K562 (cell line): ENCODE data around the gene CAMK2G. TPM values are rescaled to one million over a fixed set of nuclear protein-coding genes. Genes with fewer than 3 reads are reported as not detected.

Experiments
- ATAC-seq: fragments of 200-7000 bp; cut with Tn5 transposase; 3 replicates; pipeline ENCODE4 v1.9.1; 2020; ENCODE audit warnings: moderate library complexity
- BruUV-seq: library from RNA; stranded (reverse); fragments of 400-500 nt; replicated peaks from 2 replicates; lab custom pipeline; 2021; lab: Mats Ljungman, UMichigan
- CTCF ChIA-PET: fragments of 300-600 bp; formaldehyde crosslinking; extraction: SDS; loops from one replicate; lab custom pipeline; 2021; ENCODE audit warnings: low intra/inter-chr PET ratio; lab: Yijun Ruan, JAX
- POLR2A ChIA-PET: fragments of 300-600, 350-650 bp; sonication (Branson Sonifier 250); formaldehyde crosslinking; extraction: SDS; loops from one replicate; lab custom pipeline; 2021; ENCODE audit warnings: antibody characterized with exemption, inconsistent platforms; lab: Yijun Ruan, JAX
- DNase-seq, 4 experiments: peaks; one replicate each; pipeline versions ENCODE4 v3.0.0 to v3.0.0-alpha.2; 2011 to 2018; ENCODE audit warnings: low spot score in 3 of 4, mixed read lengths in 3 of 4; ENCODE audit errors: extremely low read depth in 1 of 4
- FAIRE-seq: peaks from 2 replicates; lab custom pipeline; 2011; peaks lifted over from hg19 to GRCh38; lab: Jason Lieb, UNC
- H2AFZ ChIP-seq: 2 replicates; pipeline ENCODE4 v1.6.0; 2011; ENCODE audit warnings: low read depth, low read length, control low read depth, inconsistent platforms
- H3K27ac ChIP-seq: fragments of 200-600 bp; 3 replicates; pipeline ENCODE4 v1.8.0; 2011; ENCODE audit warnings: low read depth, mild to moderate bottlenecking, control low read depth, inconsistent platforms, low read length, moderate library complexity, mixed read lengths; ENCODE audit errors: extremely low read depth
- H3K27me3 ChIP-seq, 2 experiments: fragments of 300-600 bp in 1 of 2; 2 replicates in 1 of 2; 3 replicates in 1 of 2; pipeline versions ENCODE4 v1.6.0 to v1.8.0; 2011; ENCODE audit warnings: inconsistent platforms in 2 of 2, low read length in 2 of 2, mild to moderate bottlenecking in 1 of 2, mixed read lengths in 1 of 2, moderate library complexity in 1 of 2; ENCODE audit not compliant: control insufficient read depth in 2 of 2, insufficient read depth in 2 of 2
- H3K36me3 ChIP-seq: fragments of 300-600 bp; 3 replicates; pipeline ENCODE4 v1.8.0; 2011; ENCODE audit warnings: mild to moderate bottlenecking, low read length, inconsistent platforms; ENCODE audit not compliant: control insufficient read depth, insufficient read depth
- H3K4me1 ChIP-seq, 2 experiments: fragments of 200-600 bp in 1 of 2; replicated peaks in 1 of 2; 2 replicates in 1 of 2; 3 replicates in 1 of 2; pipeline versions ENCODE4 v1.5.1 to v1.8.0; 2011; ENCODE audit warnings: inconsistent platforms in 2 of 2, low read length in 2 of 2, mild to moderate bottlenecking in 1 of 2, mixed read lengths in 1 of 2, moderate library complexity in 1 of 2; ENCODE audit not compliant: control insufficient read depth in 2 of 2, insufficient read depth in 2 of 2
- H3K4me2 ChIP-seq: 2 replicates; pipeline ENCODE4 v1.6.1; 2011; ENCODE audit warnings: low read length, control low read depth, inconsistent platforms, mixed read lengths; ENCODE audit not compliant: insufficient read depth
- H3K4me3 ChIP-seq: fragments of 200-600 bp; sonication (generic), shearing (Covaris generic); 2 replicates; pipeline ENCODE4 v1.5.1; 2016; ENCODE audit warnings: control low read depth, inconsistent platforms
- H3K79me2 ChIP-seq: fragments of 200-600 bp; 3 replicates; pipeline ENCODE4 v1.8.0; 2011; ENCODE audit warnings: low read length, inconsistent platforms; ENCODE audit not compliant: control insufficient read depth, insufficient read depth
- H3K9ac ChIP-seq, 2 experiments: 2 replicates each; pipeline versions ENCODE4 v1.6.0 to v1.6.1; 2011; ENCODE audit warnings: low read depth in 2 of 2, low read length in 2 of 2, control low read depth in 1 of 2, inconsistent platforms in 1 of 2, mild to moderate bottlenecking in 1 of 2, mixed read lengths in 1 of 2; ENCODE audit not compliant: insufficient read depth in 1 of 2
- H3K9me1 ChIP-seq: one replicate; pipeline ENCODE4 v1.6.0; 2011; ENCODE audit warnings: inconsistent platforms, mild to moderate bottlenecking, low read length, moderate library complexity; ENCODE audit not compliant: control insufficient read depth, insufficient read depth
- H3K9me3 ChIP-seq: replicated peaks from 2 replicates; pipeline ENCODE4 v1.5.1; 2011; ENCODE audit warnings: low read depth, low read length, inconsistent platforms; ENCODE audit not compliant: control insufficient read depth, insufficient read depth
- H4K20me1 ChIP-seq: replicated peaks from 2 replicates; pipeline ENCODE4 v1.6.1; 2011; ENCODE audit warnings: low read length, inconsistent platforms, mixed read lengths; ENCODE audit not compliant: control insufficient read depth, insufficient read depth
- DIDO1 ChIP-seq: fragments of 450-650 bp; IDR thresholded peaks from 2 replicates; pipeline ENCODE4 v1.6.1; 2016; ENCODE audit warnings: low read depth, missing biosample characterization, missing genetic modification characterization
- FOXJ3 ChIP-seq: sonication (generic); formaldehyde crosslinking; IDR thresholded peaks from 2 replicates; pipeline ENCODE4 v1.4.0; 2020; ENCODE audit warnings: mild to moderate bottlenecking, missing genetic modification reagents
- HMGN3 ChIP-seq: IDR thresholded peaks from 2 replicates; pipeline ENCODE4 v1.6.1; 2011; ENCODE audit warnings: borderline replicate concordance, low read depth, mild to moderate bottlenecking, mixed read lengths, low read length; ENCODE audit not compliant: insufficient read length; ENCODE audit errors: extremely low read depth
- KHSRP ChIP-seq: fragments of 450-650 bp; IDR thresholded peaks from 2 replicates; pipeline ENCODE4 v1.6.1; 2017
- MEIS2 ChIP-seq: fragments of 450-650 bp; IDR thresholded peaks from 2 replicates; pipeline ENCODE4 v1.6.1; 2014; ENCODE audit warnings: mild to moderate bottlenecking; ENCODE audit not compliant: partially characterized antibody
- MYC ChIP-seq, 2 experiments: fragments of 250-450 bp in 1 of 2; sonication (Bioruptor Pico) in 1 of 2; IDR thresholded peaks; 2 replicates each; pipeline versions ENCODE4 v1.5.1 to v1.6.1; 2012 to 2021; ENCODE audit warnings: low read depth in 2 of 2, borderline replicate concordance in 1 of 2, improper control_type of control experiment in 1 of 2, low read length in 1 of 2, mild to moderate bottlenecking in 1 of 2, moderate library complexity in 1 of 2
- POLR2B ChIP-seq: fragments of 450-650 bp; IDR thresholded peaks from 2 replicates; pipeline ENCODE4 v1.6.1; 2018; ENCODE audit warnings: low read depth; ENCODE audit not compliant: partially characterized antibody
- VEZF1 ChIP-seq: fragments of 200-800 bp; sonication (Bioruptor generic); IDR thresholded peaks from 2 replicates; pipeline ENCODE4 v1.6.1; 2017; ENCODE audit warnings: missing genetic modification characterization, missing compliant biosample characterization
- ZNF583 ChIP-seq: fragments of 250-450 bp; sonication (Bioruptor Pico); IDR thresholded peaks from 2 replicates; pipeline ENCODE4 v1.4.0; 2020
- ZNF584 ChIP-seq: fragments of 200-800 bp; sonication (Bioruptor generic); IDR thresholded peaks from 2 replicates; pipeline ENCODE4 v1.6.1; 2016; ENCODE audit warnings: low read depth, mild to moderate bottlenecking, missing genetic modification characterization, missing compliant biosample characterization
- ZNF766 ChIP-seq: fragments of 200-800 bp; sonication (Bioruptor generic); conservative IDR thresholded peaks from 2 replicates; pipeline ENCODE4 v1.6.1; 2016; ENCODE audit warnings: missing genetic modification characterization, missing compliant biosample characterization
- WGBS: fragments of 100-300 bp; shearing (Covaris generic); methylation state at CpG from one replicate; pipeline ENCODE4 v1.1.6; 2016; ENCODE audit warnings: low coverage, mixed read lengths; ENCODE audit not compliant: insufficient coverage; ENCODE audit errors: missing lambda C conversion rate; 5-methylcytosine and 5-hydroxymethylcytosine counted together
- in situ Hi-C: fragments of 300-500 bp; cut with MboI; formaldehyde crosslinking; loops from 4 replicates; pipeline ENCODE4 v1.15.0; 2018; ENCODE audit warnings: inconsistent platforms, mixed read lengths
- intact Hi-C: fragments of 100-400 bp; cut with micrococcal nuclease; formaldehyde crosslinking; loops from 2 replicates; pipeline ENCODE4 v1.14.2; 2022
- polyA plus RNA-seq, 8 experiments: library from polyadenylated mRNA; depleted of rRNA in 4 of 8; stranded (reverse) in 5 of 8; unstranded in 3 of 8; fragments of >200 nt; fragmentation: Nextera tagmentation in 2 of 8; fragmentation: Illumina TruSeq in 1 of 8; extraction: Ambion mirVana in 2 of 8; extraction: Trizol in 1 of 8; gene quantifications; 2 replicates each; pipeline versions ENCODE4 v1.2.1 to v1.2.3, GENCODE V29; 2011 to 2014; ENCODE audit warnings: inconsistent platforms in 1 of 8, missing spikeins in 1 of 8
- total RNA-seq, 7 experiments: library from RNA; depleted of rRNA in 6 of 7; stranded (reverse); fragments of >200 nt in 6 of 7; fragmentation: Illumina TruSeq in 2 of 7; extraction: Trizol in 2 of 7; gene quantifications; 2 replicates each; pipeline versions ENCODE4 v1.2.1 to v1.2.3, GENCODE V29; 2011 to 2021; ENCODE audit warnings: low replicate concordance in 1 of 7
- TF ChIP-seq, protein P1 (sequence below), 3 experiments: fragments of 200-800 bp in 1 of 3; fragments of 250-450 bp in 1 of 3; fragments of 450-650 bp in 1 of 3; sonication (Bioruptor Pico) in 1 of 3; sonication (Bioruptor generic) in 1 of 3; formaldehyde crosslinking in 1 of 3; IDR thresholded peaks; 2 replicates each; pipeline versions ENCODE4 v1.6.1 to v1.8.0; 2016 to 2022; ENCODE audit warnings: mild to moderate bottlenecking in 2 of 3, missing genetic modification characterization in 2 of 3, missing compliant biosample characterization in 1 of 3, moderate library complexity in 1 of 3
- TF ChIP-seq, protein P2 (sequence below): sonication (generic); formaldehyde crosslinking; IDR thresholded peaks from 2 replicates; pipeline ENCODE4 v1.8.1; 2022; ENCODE audit warnings: missing genetic modification reagents

Gene CAMK2G
- total and polyA plus RNA-seq, 9 of the 15 experiments (the other 6 are each of a cell fraction or from before 2014, with no cell fraction given): 9.0 to 37.9 (median 32.6) TPM

- no peak for FAIRE-seq
- Histone ChIP-seq H3K79me2 (no peaks in the 10 kb centered on the region), H2AFZ (no peak overlapping the region), H3K4me3 (no peak overlapping the region), H3K4me1 (peaks cover 12 to 23% of the 10 kb centered on the region in 2 experiments), H3K9me1 (no peaks in the 10 kb centered on the region), H3K27ac (no peak overlapping the region), H3K9ac (no peak overlapping the region), H3K9me3 (no peaks in the 10 kb centered on the region; the same call in 1 of the 2 replicates), H3K4me2 (no peak overlapping the region), H3K27me3 (no peaks in the 10 kb centered on the region; a peak in 1 of 5 replicates), H3K36me3 (peaks cover 15% of the 10 kb centered on the region; the same call in 1 of the 3 replicates), H4K20me1 (no peaks in the 10 kb centered on the region)
- intact Hi-C loops: no loop called here
- ChIA-PET POLR2A (interaction anchor here (0.8 to 1.2 kb wide), 3 partner anchors 14 to 21 kb away, joined by 3 to 4 read pairs (median 3); no protein-coding TSS in a partner anchor), CTCF (no interaction called here)
- in situ Hi-C loops: no loop called here
- 27% methylated on average over 8 of the region's 8 CpGs for WGBS
- DNase-seq: no peak
- no peak for ATAC-seq
- no TSS peak for BruUV-seq
- no peak for TF ChIP-seq ZNF583 (CRISPR knock-in tag)
- no peak for TF ChIP-seq HMGN3
- TF ChIP-seq FOXJ3 (CRISPR knock-in tag): no peak
- no peak for TF ChIP-seq DIDO1 (tag)
- TF ChIP-seq, protein P1, sequence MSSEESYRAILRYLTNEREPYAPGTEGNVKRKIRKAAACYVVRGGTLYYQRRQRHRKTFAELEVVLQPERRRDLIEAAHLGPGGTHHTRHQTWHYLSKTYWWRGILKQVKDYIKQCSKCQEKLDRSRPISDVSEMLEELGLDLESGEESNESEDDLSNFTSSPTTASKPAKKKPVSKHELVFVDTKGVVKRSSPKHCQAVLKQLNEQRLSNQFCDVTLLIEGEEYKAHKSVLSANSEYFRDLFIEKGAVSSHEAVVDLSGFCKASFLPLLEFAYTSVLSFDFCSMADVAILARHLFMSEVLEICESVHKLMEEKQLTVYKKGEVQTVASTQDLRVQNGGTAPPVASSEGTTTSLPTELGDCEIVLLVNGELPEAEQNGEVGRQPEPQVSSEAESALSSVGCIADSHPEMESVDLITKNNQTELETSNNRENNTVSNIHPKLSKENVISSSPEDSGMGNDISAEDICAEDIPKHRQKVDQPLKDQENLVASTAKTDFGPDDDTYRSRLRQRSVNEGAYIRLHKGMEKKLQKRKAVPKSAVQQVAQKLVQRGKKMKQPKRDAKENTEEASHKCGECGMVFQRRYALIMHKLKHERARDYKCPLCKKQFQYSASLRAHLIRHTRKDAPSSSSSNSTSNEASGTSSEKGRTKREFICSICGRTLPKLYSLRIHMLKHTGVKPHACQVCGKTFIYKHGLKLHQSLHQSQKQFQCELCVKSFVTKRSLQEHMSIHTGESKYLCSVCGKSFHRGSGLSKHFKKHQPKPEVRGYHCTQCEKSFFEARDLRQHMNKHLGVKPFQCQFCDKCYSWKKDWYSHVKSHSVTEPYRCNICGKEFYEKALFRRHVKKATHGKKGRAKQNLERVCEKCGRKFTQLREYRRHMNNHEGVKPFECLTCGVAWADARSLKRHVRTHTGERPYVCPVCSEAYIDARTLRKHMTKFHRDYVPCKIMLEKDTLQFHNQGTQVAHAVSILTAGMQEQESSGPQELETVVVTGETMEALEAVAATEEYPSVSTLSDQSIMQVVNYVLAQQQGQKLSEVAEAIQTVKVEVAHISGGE (CRISPR knock-in tag; IDR thresholded peaks at IDR 0.05): no peak
- no peak for TF ChIP-seq VEZF1 (CRISPR knock-in tag)
- TF ChIP-seq ZNF766 (CRISPR knock-in tag): no peak
- no peak for TF ChIP-seq KHSRP
- no peak for TF ChIP-seq POLR2B
- TF ChIP-seq ZNF584 (CRISPR knock-in tag): no peak
- no peak for TF ChIP-seq MYC (IDR thresholded peaks at IDR 0.05; ENCODE audit: low read depth, low read length)
- TF ChIP-seq MYC (CRISPR knock-in tag; IDR thresholded peaks at IDR 0.05; ENCODE audit: borderline replicate concordance, low read depth): no peak
- no peak for TF ChIP-seq MEIS2
- TF ChIP-seq, protein P2, sequence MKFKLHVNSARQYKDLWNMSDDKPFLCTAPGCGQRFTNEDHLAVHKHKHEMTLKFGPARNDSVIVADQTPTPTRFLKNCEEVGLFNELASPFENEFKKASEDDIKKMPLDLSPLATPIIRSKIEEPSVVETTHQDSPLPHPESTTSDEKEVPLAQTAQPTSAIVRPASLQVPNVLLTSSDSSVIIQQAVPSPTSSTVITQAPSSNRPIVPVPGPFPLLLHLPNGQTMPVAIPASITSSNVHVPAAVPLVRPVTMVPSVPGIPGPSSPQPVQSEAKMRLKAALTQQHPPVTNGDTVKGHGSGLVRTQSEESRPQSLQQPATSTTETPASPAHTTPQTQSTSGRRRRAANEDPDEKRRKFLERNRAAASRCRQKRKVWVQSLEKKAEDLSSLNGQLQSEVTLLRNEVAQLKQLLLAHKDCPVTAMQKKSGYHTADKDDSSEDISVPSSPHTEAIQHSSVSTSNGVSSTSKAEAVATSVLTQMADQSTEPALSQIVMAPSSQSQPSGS: no peak
These were observed 41.0 kb upstream of the CAMK2G start for GRCh38 chr10:73915206-73915851.
